ENCODE measurements around the gene BNC2.
"Not testable (repeated sequence)": the region's sequence is repeated elsewhere in the genome, so short reads cannot be mapped to it uniquely, and the experiment has no call there.

Gene BNC2

GRCh38 chr9:16480584-16480983 lies 389.9 kb downstream of the BNC2 start:
- DNase-seq: not testable (repeated sequence)

GRCh38 chr9:16475996-16476395 lies 394.5 kb downstream of the BNC2 start:
- no peak for DNase-seq

DNA sequence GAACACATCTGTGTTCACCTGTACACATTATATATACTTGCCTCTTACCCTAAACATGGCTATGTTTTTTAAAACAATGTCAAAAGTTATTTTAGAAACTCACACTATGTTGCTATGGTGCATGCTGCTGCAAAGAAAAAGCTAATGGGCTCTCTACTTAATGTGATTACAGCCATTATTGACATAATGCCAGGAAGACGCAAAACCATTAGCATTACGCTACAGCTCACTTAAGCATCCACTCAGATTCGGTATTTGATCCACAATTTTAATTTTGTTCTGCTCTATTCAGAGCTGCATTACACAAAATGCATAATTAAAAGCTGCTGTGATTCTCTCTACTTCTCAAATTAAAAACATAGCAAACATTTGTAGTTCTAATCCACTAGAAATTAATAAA lies 395.2 kb downstream of the BNC2 start:
- DNase-seq: no peak

- no peak for DNase-seq
Measured at GRCh38 chr9:16469184-16469583, 401.3 kb downstream of the BNC2 start.

GRCh38 chr9:16461851-16462250 lies 408.6 kb downstream of the BNC2 start:
- no peak for DNase-seq

DNA sequence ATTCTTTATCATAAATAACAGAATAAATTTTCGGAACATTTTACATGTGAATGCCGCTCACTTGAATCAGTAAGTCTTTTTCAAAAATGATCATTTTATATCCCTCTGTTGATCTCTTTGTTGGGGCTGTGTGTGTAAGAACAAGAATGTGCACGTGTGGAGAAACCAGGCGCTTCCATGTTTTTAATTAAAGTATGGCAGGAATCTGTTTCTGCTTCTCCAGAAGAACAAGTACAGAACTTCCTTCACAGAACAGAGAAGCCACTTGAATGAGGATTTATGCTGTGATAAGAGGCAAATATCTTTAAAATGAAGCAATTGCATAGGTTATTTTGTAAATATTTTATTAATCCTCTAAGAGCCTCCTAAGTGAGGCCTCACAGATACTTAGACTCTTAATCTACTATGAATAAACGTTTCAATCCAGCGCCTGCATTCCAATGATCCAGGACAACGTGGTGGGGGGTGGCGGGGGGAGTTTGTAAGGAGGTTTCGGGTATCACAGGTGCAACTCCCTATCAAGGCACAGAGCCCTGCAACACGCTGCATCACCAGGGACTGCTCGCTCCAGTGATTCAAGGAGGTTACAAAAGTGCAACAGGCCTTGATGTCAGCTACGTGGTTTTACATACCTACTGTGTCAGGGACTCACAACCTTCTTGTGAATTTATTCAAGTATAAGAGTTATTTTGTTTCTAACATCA lies 409.2 kb downstream of the BNC2 start:
- DNase-seq: no peak

GRCh38 chr9:16460696-16461095 lies 409.8 kb downstream of the BNC2 start:
- DNase-seq: no peak

GRCh38 chr9:16459421-16460148 lies 410.9 kb downstream of the BNC2 start:
- no peak for DNase-seq

DNA sequence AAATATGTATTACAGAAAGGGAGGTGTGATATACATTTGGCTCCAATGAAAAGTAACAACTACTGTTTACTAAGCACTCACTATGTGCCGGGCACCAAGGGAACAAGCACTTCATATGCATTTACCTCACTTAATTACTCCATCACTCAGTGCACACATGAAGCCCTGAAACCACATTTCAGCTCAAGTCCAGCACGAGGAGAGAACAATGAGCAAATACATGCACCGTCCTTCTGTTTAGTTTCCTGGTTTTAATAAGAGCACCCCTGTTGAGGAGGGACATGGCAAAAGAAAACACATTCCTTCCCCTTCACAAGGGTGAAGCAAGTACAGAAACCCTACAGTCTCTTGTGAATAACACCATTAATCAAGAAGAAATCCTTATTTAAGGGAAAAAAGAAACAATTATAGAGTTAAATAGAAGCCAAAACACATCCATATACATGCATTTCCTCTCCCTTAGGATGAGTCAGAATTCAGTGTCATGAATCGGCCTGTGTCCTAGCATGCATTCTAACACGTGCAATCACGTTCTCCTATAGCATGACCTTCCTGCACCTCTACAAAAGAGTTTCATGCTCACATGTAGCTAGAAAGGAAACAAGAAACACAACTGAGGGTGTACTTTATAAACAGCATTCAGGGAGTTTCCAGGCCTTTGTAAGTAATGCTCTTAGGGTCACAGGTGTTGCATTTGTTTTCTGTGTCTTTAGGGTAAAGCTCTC lies 411.6 kb downstream of the BNC2 start:
- DNase-seq: no peak

DNA sequence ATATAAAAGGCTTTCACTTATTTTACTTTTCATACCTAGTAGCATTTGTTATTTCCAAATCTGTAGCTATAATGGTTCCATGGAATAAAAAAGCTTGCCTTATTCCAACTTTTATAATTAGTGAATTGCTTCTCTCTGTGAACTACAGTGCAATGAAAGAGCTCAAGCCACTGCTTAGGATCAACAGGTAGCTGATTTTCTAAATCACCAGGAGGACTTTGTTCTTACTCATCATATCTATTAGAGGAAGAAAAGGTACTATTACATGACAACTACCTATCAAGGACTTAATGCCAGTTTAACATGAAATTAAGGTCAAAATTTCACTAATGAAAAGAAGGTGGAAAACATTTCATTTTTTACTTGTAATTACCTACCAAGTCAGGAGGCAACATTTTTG lies 414.6 kb downstream of the BNC2 start:
- DNase-seq: no peak

DNA sequence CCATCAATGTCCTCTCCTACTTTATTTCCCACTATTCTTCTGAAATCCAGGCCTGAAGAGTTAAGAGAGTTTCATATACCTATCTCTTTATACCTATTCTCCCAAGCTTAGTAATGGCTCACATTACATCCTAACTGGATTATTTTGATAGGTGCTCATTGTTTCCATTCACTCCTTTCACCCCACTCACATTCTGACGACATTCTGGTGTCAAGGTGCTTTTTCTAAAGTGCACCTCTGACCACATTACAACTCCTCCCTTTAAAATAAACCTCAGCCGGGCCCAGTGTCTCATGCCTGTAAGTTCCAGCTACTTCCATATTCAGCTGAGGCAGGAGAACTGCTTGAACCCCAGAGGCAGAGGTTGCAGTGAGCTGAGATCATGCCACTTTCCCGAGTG lies 417.1 kb downstream of the BNC2 start:
- no peak for DNase-seq

GRCh38 chr9:16450578-16450977 lies 419.9 kb downstream of the BNC2 start:
- no peak for DNase-seq

GRCh38 chr9:16450043-16450442 lies 420.4 kb downstream of the BNC2 start:
- no peak for DNase-seq

GRCh38 chr9:16449076-16449730 lies 421.3 kb downstream of the BNC2 start:
- DNase-seq: no peak

GRCh38 chr9:16447946-16448345 lies 422.5 kb downstream of the BNC2 start:
- no peak for DNase-seq

GRCh38 chr9:16446636-16447035 lies 423.8 kb downstream of the BNC2 start:
- no peak for DNase-seq

- DNase-seq: no peak
Measured at GRCh38 chr9:16445141-16445920, 425.1 kb downstream of the BNC2 start.

DNA sequence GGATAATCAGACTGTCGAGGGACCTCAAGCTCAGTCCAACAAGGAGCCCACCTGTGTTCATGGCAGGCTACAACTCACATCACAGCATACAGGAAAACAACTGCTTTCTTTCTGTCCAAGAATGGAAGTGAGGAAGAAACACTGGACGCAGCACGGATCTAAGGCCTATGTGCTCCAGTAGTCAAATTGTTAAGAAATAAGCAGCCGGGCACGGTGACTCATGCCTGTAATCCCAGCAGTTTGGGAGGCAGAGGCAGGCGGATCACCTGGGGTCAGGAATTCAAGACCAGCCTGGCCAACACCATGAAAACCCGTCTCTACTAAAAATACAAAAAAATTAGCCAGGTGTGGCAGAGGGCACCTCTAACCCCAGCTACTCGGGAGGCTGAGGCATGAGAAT lies 427.8 kb downstream of the BNC2 start:
- no peak for DNase-seq

DNA sequence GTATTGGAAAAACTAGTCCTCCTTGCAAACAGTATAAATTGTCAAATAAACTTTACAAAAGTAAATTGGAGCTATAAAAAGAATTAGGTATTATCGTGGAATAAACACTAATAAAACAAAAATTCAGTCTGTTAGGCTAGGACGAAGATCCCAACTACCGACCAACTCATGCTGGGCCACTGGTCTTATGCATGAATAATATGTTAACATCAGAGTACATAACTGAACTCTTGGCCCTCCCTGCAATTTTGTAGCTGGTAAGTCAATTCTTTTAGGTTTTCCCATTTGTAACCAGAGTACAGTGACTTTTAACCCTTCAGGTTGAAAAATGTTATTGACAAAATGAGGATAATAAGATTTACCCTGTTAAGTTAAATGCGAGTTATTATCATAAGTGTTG lies 428.7 kb downstream of the BNC2 start:
- DNase-seq: no peak

DNA sequence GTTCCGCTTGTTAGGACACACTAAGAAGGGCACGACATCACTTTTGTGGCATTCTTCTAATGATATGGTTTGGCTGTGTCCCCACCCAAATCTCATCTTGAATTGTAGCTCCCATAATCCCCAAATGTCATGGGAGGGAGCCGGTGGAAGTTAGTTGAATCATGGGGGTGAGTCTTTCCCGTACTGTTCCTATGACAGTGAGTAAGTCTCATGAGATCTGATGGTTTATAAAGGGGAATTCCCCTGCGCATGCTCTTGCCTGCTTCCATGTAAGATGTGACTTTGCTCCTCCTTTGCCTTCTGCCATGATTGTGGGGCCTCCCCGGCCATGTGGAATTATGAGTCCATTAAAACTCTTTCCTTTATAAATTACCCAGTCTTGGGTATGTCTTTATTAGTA lies 431.6 kb downstream of the BNC2 start:
- not testable (repeated sequence) for DNase-seq

DNA sequence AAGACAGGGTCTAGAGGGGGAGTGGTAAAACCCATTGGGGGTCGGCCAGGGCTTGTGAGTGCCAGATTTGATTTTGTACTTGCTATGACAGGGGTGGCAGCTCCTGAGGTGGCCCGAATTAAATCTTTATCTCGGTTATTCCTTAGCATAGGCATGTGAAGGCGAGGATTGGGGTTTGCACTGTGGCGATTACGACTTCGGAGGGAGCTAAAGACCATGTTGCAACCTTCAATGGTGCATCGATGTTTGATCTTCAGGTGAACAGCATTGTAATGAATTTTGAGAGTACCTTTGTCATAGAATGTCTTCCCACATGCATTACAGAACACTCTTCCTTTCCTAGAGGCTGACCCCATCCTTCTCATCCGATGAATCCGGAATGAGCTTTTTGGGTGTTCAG lies 433.9 kb downstream of the BNC2 start:
- DNase-seq: no peak

GRCh38 chr9:16434526-16434925 lies 435.9 kb downstream of the BNC2 start:
- no peak for DNase-seq

DNA sequence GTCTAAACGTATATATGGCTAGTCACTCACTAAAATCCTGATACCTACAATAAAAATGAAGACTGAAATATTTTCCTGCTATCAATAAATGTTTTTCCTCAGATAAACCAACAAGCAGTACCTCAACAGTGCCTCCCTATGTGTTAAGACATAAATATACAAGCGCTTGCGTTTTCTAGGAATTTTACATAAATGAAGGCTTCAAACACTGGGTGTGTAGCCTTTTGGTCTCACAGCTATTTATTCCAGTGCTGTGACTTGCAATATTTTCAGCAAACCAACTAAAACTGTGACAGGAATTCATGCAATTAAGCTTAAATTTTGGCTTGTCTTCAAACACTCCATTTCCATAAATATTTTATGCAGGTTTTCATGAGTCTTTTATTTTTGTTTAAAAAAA lies 437.0 kb downstream of the BNC2 start:
- no peak for DNase-seq
